GM23338 (cell line): ENCODE measurements around the gene PCP4. TPM values are rescaled to one million over a fixed set of nuclear protein-coding genes. Genes with fewer than 3 reads are reported as not detected.

ENCODE experiments used
- ATAC-seq: fragments of 200-7000 bp; cut with Tn5 transposase; 3 replicates; pipeline ENCODE4 v1.9.1; 2020
- DNase-seq: peaks from one replicate; pipeline ENCODE4 v3.0.0-alpha.2; 2015; ENCODE audit warnings: low spot score
- H2AFZ ChIP-seq: fragments of 200-600 bp; sonication (generic); 2 replicates; pipeline ENCODE4 v1.8.0; 2016; ENCODE audit warnings: antibody characterized with exemption, mild to moderate bottlenecking, moderate library complexity
- H3F3A ChIP-seq: fragments of 200-600 bp; sonication (generic); replicated peaks from 2 replicates; pipeline ENCODE4 v1.8.0; 2017; ENCODE audit warnings: antibody characterized with exemption, mixed run types, low read depth
- H3K27ac ChIP-seq: fragments of 200-600 bp; sonication (generic); 2 replicates; pipeline ENCODE4 v1.6.1; 2016; ENCODE audit warnings: low read depth
- H3K27me3 ChIP-seq: fragments of 200-600 bp; sonication (generic); 2 replicates; pipeline ENCODE4 v1.8.0; 2016; ENCODE audit warnings: mild to moderate bottlenecking, mixed run types, moderate library complexity; ENCODE audit not compliant: insufficient read depth
- H3K36me3 ChIP-seq: fragments of 200-600 bp; sonication (generic); 2 replicates; pipeline ENCODE4 v1.8.0; 2016; ENCODE audit warnings: mild to moderate bottlenecking; ENCODE audit not compliant: insufficient read depth
- H3K4me1 ChIP-seq: fragments of 200-600 bp; sonication (generic); 2 replicates; pipeline ENCODE4 v1.8.0; 2016; ENCODE audit warnings: mild to moderate bottlenecking, moderate library complexity; ENCODE audit not compliant: insufficient read depth
- H3K4me2 ChIP-seq: fragments of 200-600 bp; sonication (generic); 2 replicates; pipeline ENCODE4 v1.7.1; 2017; ENCODE audit warnings: mixed run types
- H3K4me3 ChIP-seq: fragments of 200-600 bp; sonication (generic); 2 replicates; pipeline ENCODE4 v1.6.1; 2016; ENCODE audit warnings: mixed run types
- H3K79me2 ChIP-seq: fragments of 200-600 bp; sonication (generic); replicated peaks from 2 replicates; pipeline ENCODE4 v1.8.0; 2017; ENCODE audit warnings: mild to moderate bottlenecking; ENCODE audit not compliant: insufficient read depth
- H3K9me2 ChIP-seq: fragments of 200-600 bp; sonication (generic); 2 replicates; pipeline ENCODE4 v1.8.0; 2017; ENCODE audit not compliant: insufficient read depth
- H4K20me1 ChIP-seq: fragments of 200-600 bp; sonication (generic); replicated peaks from 2 replicates; pipeline ENCODE4 v1.8.0; 2017; ENCODE audit warnings: mild to moderate bottlenecking; ENCODE audit not compliant: insufficient read depth
- H3K27ac Mint-ChIP-seq: 2 replicates; pipeline ENCODE4 v1.8.0; 2020; ENCODE audit warnings: inconsistent platforms, mild to moderate bottlenecking, moderate library complexity, mixed read lengths
- H3K27me3 Mint-ChIP-seq: 3 replicates; pipeline ENCODE4 v1.8.0; 2022; ENCODE audit warnings: low read depth, mild to moderate bottlenecking, moderate library complexity, mixed read lengths, inconsistent platforms; ENCODE audit not compliant: insufficient read depth, poor library complexity
- H3K36me3 Mint-ChIP-seq: 3 replicates; pipeline ENCODE4 v1.8.0; 2021; ENCODE audit warnings: low read depth, mild to moderate bottlenecking, inconsistent platforms, moderate library complexity, mixed read lengths
- H3K4me1 Mint-ChIP-seq: 3 replicates; pipeline ENCODE4 v1.8.0; 2020; ENCODE audit warnings: mild to moderate bottlenecking, inconsistent platforms, mixed read lengths
- H3K4me3 Mint-ChIP-seq: 3 replicates; pipeline ENCODE4 v1.8.0; 2021; ENCODE audit warnings: moderate library complexity, mild to moderate bottlenecking, inconsistent platforms, mixed read lengths
- H3K9me3 Mint-ChIP-seq: 3 replicates; pipeline ENCODE4 v1.8.0; 2020; ENCODE audit warnings: moderate library complexity, mild to moderate bottlenecking, inconsistent platforms, mixed read lengths
- CREB1 ChIP-seq: fragments of 250-450 bp; sonication (Bioruptor Pico); IDR thresholded peaks from 2 replicates; pipeline ENCODE4 v1.5.0; 2020; ENCODE audit warnings: low read depth, mild to moderate bottlenecking, moderate library complexity
- ETS1 ChIP-seq: IDR thresholded peaks from 2 replicates; pipeline ENCODE4 v1.6.1; 2016; ENCODE audit warnings: antibody characterized with exemption
- EZH2 ChIP-seq: fragments of 200-600 bp; sonication (generic); IDR thresholded peaks from one replicate; pipeline ENCODE4 v1.8.0; 2017; ENCODE audit warnings: antibody characterized with exemption, mild to moderate bottlenecking, low read depth; ENCODE audit not compliant: unreplicated experiment
- EZH2phosphoT487 ChIP-seq: fragments of 200-600 bp; sonication (generic); IDR thresholded peaks from one replicate; pipeline ENCODE4 v1.8.1; 2018; ENCODE audit warnings: antibody characterized with exemption; ENCODE audit not compliant: unreplicated experiment
- JUNB ChIP-seq: IDR thresholded peaks from one replicate; pipeline ENCODE4 v1.6.1; 2016; ENCODE audit warnings: antibody characterized with exemption; ENCODE audit not compliant: unreplicated experiment
- NANOG ChIP-seq: IDR thresholded peaks from 2 replicates; pipeline ENCODE4 v1.6.1; 2016; ENCODE audit warnings: antibody characterized with exemption, borderline replicate concordance
- POLR2AphosphoS5 ChIP-seq: IDR thresholded peaks from 2 replicates; pipeline ENCODE4 v1.6.1; 2016; ENCODE audit warnings: antibody characterized with exemption, low read depth
- REST ChIP-seq: IDR thresholded peaks from one replicate; pipeline ENCODE4 v1.6.1; 2018; ENCODE audit warnings: antibody characterized with exemption; ENCODE audit not compliant: unreplicated experiment
- STAT1 ChIP-seq: IDR thresholded peaks from one replicate; pipeline ENCODE4 v1.6.1; 2016; ENCODE audit warnings: antibody characterized with exemption; ENCODE audit not compliant: unreplicated experiment
- ZNF114 ChIP-seq: fragments of 250-450 bp; sonication (Bioruptor Pico); IDR thresholded peaks from 2 replicates; pipeline ENCODE4 v1.5.0; 2020; ENCODE audit warnings: mild to moderate bottlenecking, moderate library complexity
- polyA plus RNA-seq: library from polyadenylated mRNA; unstranded; fragments of >200 nt; fragmentation: Nextera tagmentation; extraction: Ambion mirVana; gene quantifications from 2 replicates; pipeline ENCODE4 v1.2.1, GENCODE V29; 2016
- total RNA-seq: library from RNA; depleted of rRNA; stranded (reverse); fragments of >200 nt; shearing (Covaris generic); gene quantifications from 2 replicates; pipeline ENCODE4 v1.2.3, GENCODE V29; 2014
- TF ChIP-seq, protein P1 (sequence below), 2 experiments: fragments of 200-600 bp in 1 of 2; sonication (generic) in 1 of 2; conservative IDR thresholded peaks; 2 replicates each; pipeline versions ENCODE4 v1.5.1 to v1.6.1; 2016 to 2017; ENCODE audit warnings: antibody characterized with exemption in 2 of 2, low read depth in 2 of 2, mild to moderate bottlenecking in 2 of 2, moderate library complexity in 1 of 2

Gene PCP4
- total and polyA plus RNA-seq, 2 experiments from 2014 or later: 7.3 TPM; not detected in 1

DNA sequence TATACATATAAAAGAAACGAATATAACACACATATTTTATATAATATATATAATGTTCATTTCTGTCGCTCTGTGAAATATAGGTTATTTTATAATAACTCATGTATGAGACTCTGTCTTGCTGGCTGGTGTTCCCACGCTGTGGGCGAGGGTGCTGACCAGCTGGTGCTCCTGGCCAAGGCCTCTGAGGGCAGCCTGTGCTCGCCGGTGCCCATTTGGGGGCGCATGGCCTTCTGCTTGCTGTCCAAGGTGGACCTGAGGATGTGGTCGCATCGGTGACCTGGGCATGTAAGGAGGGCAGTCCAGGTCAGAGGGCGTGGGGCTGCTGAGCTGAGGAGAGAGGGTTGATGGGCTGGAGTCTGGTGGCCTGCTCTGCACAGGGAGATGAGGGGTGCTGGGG, 1.1 kb upstream of the PCP4 start:
- H3F3A ChIP-seq: no peaks in the 10 kb centered on the region
- Mint-ChIP-seq H3K27ac (no peak overlapping the region), H3K27me3 (peaks cover 4% of the 10 kb centered on the region)

GRCh38 chr21:39869141-39869818, 2.0 kb downstream of the PCP4 start:
- H3K9me2 ChIP-seq: no peaks in the 10 kb centered on the region
- no peak overlapping the region for H2AFZ ChIP-seq
- peaks cover 9% of the 10 kb centered on the region for H3K4me1 Mint-ChIP-seq
- DNase-seq (no peak), ATAC-seq (no peak)
- H3K4me1 ChIP-seq: peaks cover 6% of the 10 kb centered on the region
- no peak overlapping the region for H3K4me3 ChIP-seq
- H3K36me3 Mint-ChIP-seq: no peaks in the 10 kb centered on the region; the same call in 2 of the 3 replicates
- H3F3A ChIP-seq: no peaks in the 10 kb centered on the region
- no peak overlapping the region for H3K4me3 Mint-ChIP-seq
- H3K27me3 ChIP-seq: no peaks in the 10 kb centered on the region
- no peaks in the 10 kb centered on the region; the same call in 2 of the 3 replicates for H3K9me3 Mint-ChIP-seq
- no peak overlapping the region for H3K27ac ChIP-seq
- no peak overlapping the region for H3K4me2 ChIP-seq
- no peak overlapping the region for H3K27ac Mint-ChIP-seq
- peaks cover 4% of the 10 kb centered on the region for H3K27me3 Mint-ChIP-seq
- H3K36me3 ChIP-seq: no peaks in the 10 kb centered on the region
- no peaks in the 10 kb centered on the region for H3K79me2 ChIP-seq
- no peaks in the 10 kb centered on the region for H4K20me1 ChIP-seq
- TF ChIP-seq JUNB: no peak
- no peak for TF ChIP-seq NANOG
- TF ChIP-seq ZNF114 (CRISPR knock-in tag): no peak
- no peak for TF ChIP-seq EZH2phosphoT487
- no peak for TF ChIP-seq EZH2
- no peak for TF ChIP-seq REST
- TF ChIP-seq POLR2AphosphoS5: no peak
- TF ChIP-seq STAT1: no peak
- TF ChIP-seq, protein P1, sequence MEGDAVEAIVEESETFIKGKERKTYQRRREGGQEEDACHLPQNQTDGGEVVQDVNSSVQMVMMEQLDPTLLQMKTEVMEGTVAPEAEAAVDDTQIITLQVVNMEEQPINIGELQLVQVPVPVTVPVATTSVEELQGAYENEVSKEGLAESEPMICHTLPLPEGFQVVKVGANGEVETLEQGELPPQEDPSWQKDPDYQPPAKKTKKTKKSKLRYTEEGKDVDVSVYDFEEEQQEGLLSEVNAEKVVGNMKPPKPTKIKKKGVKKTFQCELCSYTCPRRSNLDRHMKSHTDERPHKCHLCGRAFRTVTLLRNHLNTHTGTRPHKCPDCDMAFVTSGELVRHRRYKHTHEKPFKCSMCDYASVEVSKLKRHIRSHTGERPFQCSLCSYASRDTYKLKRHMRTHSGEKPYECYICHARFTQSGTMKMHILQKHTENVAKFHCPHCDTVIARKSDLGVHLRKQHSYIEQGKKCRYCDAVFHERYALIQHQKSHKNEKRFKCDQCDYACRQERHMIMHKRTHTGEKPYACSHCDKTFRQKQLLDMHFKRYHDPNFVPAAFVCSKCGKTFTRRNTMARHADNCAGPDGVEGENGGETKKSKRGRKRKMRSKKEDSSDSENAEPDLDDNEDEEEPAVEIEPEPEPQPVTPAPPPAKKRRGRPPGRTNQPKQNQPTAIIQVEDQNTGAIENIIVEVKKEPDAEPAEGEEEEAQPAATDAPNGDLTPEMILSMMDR (conservative IDR thresholded peaks at IDR 0.05; ENCODE audit: low read depth in 2 of 2): no peak
- TF ChIP-seq CREB1: no peak

More for the DNA sequence above, 1.1 kb upstream of the PCP4 start:
- Mint-ChIP-seq H3K9me3 (no peaks in the 10 kb centered on the region; the same call in 2 of the 3 replicates), H3K4me3 (no peak overlapping the region), H3K36me3 (no peaks in the 10 kb centered on the region; the same call in 2 of the 3 replicates), H3K4me1 (peaks cover 9% of the 10 kb centered on the region)
- DNase-seq: no peak
- ATAC-seq: no peak
- no peaks in the 10 kb centered on the region for H3K79me2 ChIP-seq
- no peak overlapping the region for H3K4me2 ChIP-seq
- H3K27ac ChIP-seq: no peak overlapping the region
- H3K27me3 ChIP-seq: no peaks in the 10 kb centered on the region
- TF ChIP-seq ZNF114 (CRISPR knock-in tag) (no peak), POLR2AphosphoS5 (no peak), EZH2phosphoT487 (no peak), CREB1 (no peak), ETS1 (no peak), EZH2 (no peak)
- no peak overlapping the region for H2AFZ ChIP-seq
- no peaks in the 10 kb centered on the region for H4K20me1 ChIP-seq
- no peaks in the 10 kb centered on the region for H3K36me3 ChIP-seq
- peaks cover 6% of the 10 kb centered on the region for H3K4me1 ChIP-seq
- no peak overlapping the region for H3K4me3 ChIP-seq
- no peaks in the 10 kb centered on the region for H3K9me2 ChIP-seq
